Right lobe of liver (tissue), 4 donors: ENCODE measurements around the gene CTPS2.

ENCODE experiments used
- POLR2A ChIP-seq: fragments of 450-650 bp; IDR thresholded peaks from one replicate; pipeline ENCODE4 v1.6.1; 2017; ENCODE audit warnings: antibody characterized with exemption, mild to moderate bottlenecking
- TF ChIP-seq, protein P1 (sequence below), 4 donors: fragments of 200-600 bp in 3 of 4; fragments of 450-650 bp in 1 of 4; IDR thresholded peaks; one replicate each; pipeline versions ENCODE4 v1.5.1 to v1.8.0; 2016 to 2022; ENCODE audit warnings: antibody characterized with exemption in 4 of 4, mild to moderate bottlenecking in 2 of 4
- donor health status: DM: no; HTN: no; CAD: no.
- donor health status: DM: no; HTN: no; CAD: no.
- donor health status: DM: no; HTN: yes; CAD: no.

DNA sequence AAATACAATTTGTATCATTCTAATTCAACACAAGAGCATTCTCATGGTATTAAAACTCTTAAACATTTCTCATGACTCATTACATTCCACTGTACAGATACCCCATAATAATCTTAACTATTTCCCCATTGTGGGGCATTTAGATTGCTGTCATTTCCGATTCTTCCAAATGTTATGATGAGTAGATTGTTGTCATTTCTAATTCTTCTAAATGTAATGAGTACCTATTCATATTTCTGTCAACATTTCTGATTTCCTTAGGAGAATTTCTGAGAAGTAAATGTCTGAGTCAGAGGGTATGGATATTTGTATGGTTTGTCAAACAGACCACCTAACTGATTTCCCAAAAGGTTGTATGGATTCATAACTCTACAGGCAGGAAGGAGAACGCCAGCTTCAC is 54.2 kb downstream of the CTPS2 start:
- TF ChIP-seq, protein P1, sequence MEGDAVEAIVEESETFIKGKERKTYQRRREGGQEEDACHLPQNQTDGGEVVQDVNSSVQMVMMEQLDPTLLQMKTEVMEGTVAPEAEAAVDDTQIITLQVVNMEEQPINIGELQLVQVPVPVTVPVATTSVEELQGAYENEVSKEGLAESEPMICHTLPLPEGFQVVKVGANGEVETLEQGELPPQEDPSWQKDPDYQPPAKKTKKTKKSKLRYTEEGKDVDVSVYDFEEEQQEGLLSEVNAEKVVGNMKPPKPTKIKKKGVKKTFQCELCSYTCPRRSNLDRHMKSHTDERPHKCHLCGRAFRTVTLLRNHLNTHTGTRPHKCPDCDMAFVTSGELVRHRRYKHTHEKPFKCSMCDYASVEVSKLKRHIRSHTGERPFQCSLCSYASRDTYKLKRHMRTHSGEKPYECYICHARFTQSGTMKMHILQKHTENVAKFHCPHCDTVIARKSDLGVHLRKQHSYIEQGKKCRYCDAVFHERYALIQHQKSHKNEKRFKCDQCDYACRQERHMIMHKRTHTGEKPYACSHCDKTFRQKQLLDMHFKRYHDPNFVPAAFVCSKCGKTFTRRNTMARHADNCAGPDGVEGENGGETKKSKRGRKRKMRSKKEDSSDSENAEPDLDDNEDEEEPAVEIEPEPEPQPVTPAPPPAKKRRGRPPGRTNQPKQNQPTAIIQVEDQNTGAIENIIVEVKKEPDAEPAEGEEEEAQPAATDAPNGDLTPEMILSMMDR (IDR thresholded peaks at IDR 0.05) = no peak
- TF ChIP-seq POLR2A = no peak
